GM23338 (cell line): ENCODE data around the gene CLEC6A. TPM values are rescaled to one million over a fixed set of nuclear protein-coding genes. Genes with fewer than 3 reads are reported as not detected.

ENCODE experiments used
- ATAC-seq: fragments of 200-7000 bp; cut with Tn5 transposase; 3 replicates; pipeline ENCODE4 v1.9.1; 2020
- DNase-seq: peaks from one replicate; pipeline ENCODE4 v3.0.0-alpha.2; 2015; ENCODE audit warnings: low spot score
- H2AFZ ChIP-seq: fragments of 200-600 bp; sonication (generic); 2 replicates; pipeline ENCODE4 v1.8.0; 2016; ENCODE audit warnings: antibody characterized with exemption, mild to moderate bottlenecking, moderate library complexity
- H3F3A ChIP-seq: fragments of 200-600 bp; sonication (generic); replicated peaks from 2 replicates; pipeline ENCODE4 v1.8.0; 2017; ENCODE audit warnings: antibody characterized with exemption, mixed run types, low read depth
- H3K27ac ChIP-seq: fragments of 200-600 bp; sonication (generic); 2 replicates; pipeline ENCODE4 v1.6.1; 2016; ENCODE audit warnings: low read depth
- H3K27me3 ChIP-seq: fragments of 200-600 bp; sonication (generic); 2 replicates; pipeline ENCODE4 v1.8.0; 2016; ENCODE audit warnings: mild to moderate bottlenecking, mixed run types, moderate library complexity; ENCODE audit not compliant: insufficient read depth
- H3K36me3 ChIP-seq: fragments of 200-600 bp; sonication (generic); 2 replicates; pipeline ENCODE4 v1.8.0; 2016; ENCODE audit warnings: mild to moderate bottlenecking; ENCODE audit not compliant: insufficient read depth
- H3K4me1 ChIP-seq: fragments of 200-600 bp; sonication (generic); 2 replicates; pipeline ENCODE4 v1.8.0; 2016; ENCODE audit warnings: mild to moderate bottlenecking, moderate library complexity; ENCODE audit not compliant: insufficient read depth
- H3K4me2 ChIP-seq: fragments of 200-600 bp; sonication (generic); 2 replicates; pipeline ENCODE4 v1.7.1; 2017; ENCODE audit warnings: mixed run types
- H3K4me3 ChIP-seq: fragments of 200-600 bp; sonication (generic); 2 replicates; pipeline ENCODE4 v1.6.1; 2016; ENCODE audit warnings: mixed run types
- H3K79me2 ChIP-seq: fragments of 200-600 bp; sonication (generic); replicated peaks from 2 replicates; pipeline ENCODE4 v1.8.0; 2017; ENCODE audit warnings: mild to moderate bottlenecking; ENCODE audit not compliant: insufficient read depth
- H3K9me2 ChIP-seq: fragments of 200-600 bp; sonication (generic); 2 replicates; pipeline ENCODE4 v1.8.0; 2017; ENCODE audit not compliant: insufficient read depth
- H4K20me1 ChIP-seq: fragments of 200-600 bp; sonication (generic); replicated peaks from 2 replicates; pipeline ENCODE4 v1.8.0; 2017; ENCODE audit warnings: mild to moderate bottlenecking; ENCODE audit not compliant: insufficient read depth
- H3K27ac Mint-ChIP-seq: 2 replicates; pipeline ENCODE4 v1.8.0; 2020; ENCODE audit warnings: inconsistent platforms, mild to moderate bottlenecking, moderate library complexity, mixed read lengths
- H3K27me3 Mint-ChIP-seq: 3 replicates; pipeline ENCODE4 v1.8.0; 2022; ENCODE audit warnings: low read depth, mild to moderate bottlenecking, moderate library complexity, mixed read lengths, inconsistent platforms; ENCODE audit not compliant: insufficient read depth, poor library complexity
- H3K36me3 Mint-ChIP-seq: 3 replicates; pipeline ENCODE4 v1.8.0; 2021; ENCODE audit warnings: low read depth, mild to moderate bottlenecking, inconsistent platforms, moderate library complexity, mixed read lengths
- H3K4me1 Mint-ChIP-seq: 3 replicates; pipeline ENCODE4 v1.8.0; 2020; ENCODE audit warnings: mild to moderate bottlenecking, inconsistent platforms, mixed read lengths
- H3K4me3 Mint-ChIP-seq: 3 replicates; pipeline ENCODE4 v1.8.0; 2021; ENCODE audit warnings: moderate library complexity, mild to moderate bottlenecking, inconsistent platforms, mixed read lengths
- H3K9me3 Mint-ChIP-seq: 3 replicates; pipeline ENCODE4 v1.8.0; 2020; ENCODE audit warnings: moderate library complexity, mild to moderate bottlenecking, inconsistent platforms, mixed read lengths
- ETS1 ChIP-seq: IDR thresholded peaks from 2 replicates; pipeline ENCODE4 v1.6.1; 2016; ENCODE audit warnings: antibody characterized with exemption
- JUNB ChIP-seq: IDR thresholded peaks from one replicate; pipeline ENCODE4 v1.6.1; 2016; ENCODE audit warnings: antibody characterized with exemption; ENCODE audit not compliant: unreplicated experiment
- NANOG ChIP-seq: IDR thresholded peaks from 2 replicates; pipeline ENCODE4 v1.6.1; 2016; ENCODE audit warnings: antibody characterized with exemption, borderline replicate concordance
- POLR2AphosphoS5 ChIP-seq: IDR thresholded peaks from 2 replicates; pipeline ENCODE4 v1.6.1; 2016; ENCODE audit warnings: antibody characterized with exemption, low read depth
- REST ChIP-seq: IDR thresholded peaks from one replicate; pipeline ENCODE4 v1.6.1; 2018; ENCODE audit warnings: antibody characterized with exemption; ENCODE audit not compliant: unreplicated experiment
- STAT1 ChIP-seq: IDR thresholded peaks from one replicate; pipeline ENCODE4 v1.6.1; 2016; ENCODE audit warnings: antibody characterized with exemption; ENCODE audit not compliant: unreplicated experiment
- ZNF114 ChIP-seq: fragments of 250-450 bp; sonication (Bioruptor Pico); IDR thresholded peaks from 2 replicates; pipeline ENCODE4 v1.5.0; 2020; ENCODE audit warnings: mild to moderate bottlenecking, moderate library complexity
- polyA plus RNA-seq: library from polyadenylated mRNA; unstranded; fragments of >200 nt; fragmentation: Nextera tagmentation; extraction: Ambion mirVana; gene quantifications from 2 replicates; pipeline ENCODE4 v1.2.1, GENCODE V29; 2016
- total RNA-seq: library from RNA; depleted of rRNA; stranded (reverse); fragments of >200 nt; shearing (Covaris generic); gene quantifications from 2 replicates; pipeline ENCODE4 v1.2.3, GENCODE V29; 2014
- TF ChIP-seq, protein P1 (sequence below), 2 experiments: fragments of 200-600 bp in 1 of 2; sonication (generic) in 1 of 2; conservative IDR thresholded peaks; 2 replicates each; pipeline versions ENCODE4 v1.5.1 to v1.6.1; 2016 to 2017; ENCODE audit warnings: antibody characterized with exemption in 2 of 2, low read depth in 2 of 2, mild to moderate bottlenecking in 2 of 2, moderate library complexity in 1 of 2
- TF ChIP-seq, protein P2 (sequence below): fragments of 250-450 bp; sonication (Bioruptor Pico); IDR thresholded peaks from 2 replicates; pipeline ENCODE4 v1.5.0; 2020; ENCODE audit warnings: mild to moderate bottlenecking, moderate library complexity

The CLEC6A gene
- total and polyA plus RNA-seq, 2 experiments from 2014 or later = not detected

DNA sequence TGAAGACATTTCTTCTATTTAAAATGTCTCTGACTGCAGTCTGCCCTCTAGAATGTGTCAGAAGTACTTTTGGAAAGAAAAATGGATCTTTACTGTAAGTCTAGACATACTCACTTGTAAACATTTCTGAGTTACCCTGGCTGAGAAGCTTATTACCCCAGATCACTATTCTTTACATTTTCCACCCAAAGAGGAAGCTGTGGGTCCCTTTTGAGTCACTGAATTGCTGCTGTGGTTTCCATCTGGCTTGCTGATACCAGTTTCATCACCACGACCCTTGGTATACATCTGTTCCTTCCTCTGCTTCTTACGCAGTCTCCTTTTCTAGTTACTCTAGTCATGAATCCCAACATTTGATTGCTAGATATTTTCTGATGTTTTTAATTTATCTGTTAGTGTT lies 37.3 kb downstream of the CLEC6A start:
- H3K27ac Mint-ChIP-seq = no peak overlapping the region
- H3K9me3 Mint-ChIP-seq = peaks cover 8% of the 10 kb centered on the region; the same call in 1 of the 3 replicates
- peaks cover 2% of the 10 kb centered on the region for H3K27me3 Mint-ChIP-seq

More for the DNA sequence above, 37.3 kb downstream of the CLEC6A start:
- Mint-ChIP-seq H3K4me1 (peaks cover 9% of the 10 kb centered on the region), H3K36me3 (no peaks in the 10 kb centered on the region), H3K4me3 (no peak overlapping the region)
- H3K79me2 ChIP-seq = no peaks in the 10 kb centered on the region
- DNase-seq (no peak), ATAC-seq (no peak)
- no peak overlapping the region for H3K4me3 ChIP-seq
- TF ChIP-seq STAT1 (no peak), POLR2AphosphoS5 (no peak), JUNB (no peak), REST (no peak), ETS1 (no peak), ZNF114 (CRISPR knock-in tag) (no peak), NANOG (no peak)
- TF ChIP-seq, protein P1, sequence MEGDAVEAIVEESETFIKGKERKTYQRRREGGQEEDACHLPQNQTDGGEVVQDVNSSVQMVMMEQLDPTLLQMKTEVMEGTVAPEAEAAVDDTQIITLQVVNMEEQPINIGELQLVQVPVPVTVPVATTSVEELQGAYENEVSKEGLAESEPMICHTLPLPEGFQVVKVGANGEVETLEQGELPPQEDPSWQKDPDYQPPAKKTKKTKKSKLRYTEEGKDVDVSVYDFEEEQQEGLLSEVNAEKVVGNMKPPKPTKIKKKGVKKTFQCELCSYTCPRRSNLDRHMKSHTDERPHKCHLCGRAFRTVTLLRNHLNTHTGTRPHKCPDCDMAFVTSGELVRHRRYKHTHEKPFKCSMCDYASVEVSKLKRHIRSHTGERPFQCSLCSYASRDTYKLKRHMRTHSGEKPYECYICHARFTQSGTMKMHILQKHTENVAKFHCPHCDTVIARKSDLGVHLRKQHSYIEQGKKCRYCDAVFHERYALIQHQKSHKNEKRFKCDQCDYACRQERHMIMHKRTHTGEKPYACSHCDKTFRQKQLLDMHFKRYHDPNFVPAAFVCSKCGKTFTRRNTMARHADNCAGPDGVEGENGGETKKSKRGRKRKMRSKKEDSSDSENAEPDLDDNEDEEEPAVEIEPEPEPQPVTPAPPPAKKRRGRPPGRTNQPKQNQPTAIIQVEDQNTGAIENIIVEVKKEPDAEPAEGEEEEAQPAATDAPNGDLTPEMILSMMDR (conservative IDR thresholded peaks at IDR 0.05; ENCODE audit: low read depth in 2 of 2) = no peak
- TF ChIP-seq, protein P2, sequence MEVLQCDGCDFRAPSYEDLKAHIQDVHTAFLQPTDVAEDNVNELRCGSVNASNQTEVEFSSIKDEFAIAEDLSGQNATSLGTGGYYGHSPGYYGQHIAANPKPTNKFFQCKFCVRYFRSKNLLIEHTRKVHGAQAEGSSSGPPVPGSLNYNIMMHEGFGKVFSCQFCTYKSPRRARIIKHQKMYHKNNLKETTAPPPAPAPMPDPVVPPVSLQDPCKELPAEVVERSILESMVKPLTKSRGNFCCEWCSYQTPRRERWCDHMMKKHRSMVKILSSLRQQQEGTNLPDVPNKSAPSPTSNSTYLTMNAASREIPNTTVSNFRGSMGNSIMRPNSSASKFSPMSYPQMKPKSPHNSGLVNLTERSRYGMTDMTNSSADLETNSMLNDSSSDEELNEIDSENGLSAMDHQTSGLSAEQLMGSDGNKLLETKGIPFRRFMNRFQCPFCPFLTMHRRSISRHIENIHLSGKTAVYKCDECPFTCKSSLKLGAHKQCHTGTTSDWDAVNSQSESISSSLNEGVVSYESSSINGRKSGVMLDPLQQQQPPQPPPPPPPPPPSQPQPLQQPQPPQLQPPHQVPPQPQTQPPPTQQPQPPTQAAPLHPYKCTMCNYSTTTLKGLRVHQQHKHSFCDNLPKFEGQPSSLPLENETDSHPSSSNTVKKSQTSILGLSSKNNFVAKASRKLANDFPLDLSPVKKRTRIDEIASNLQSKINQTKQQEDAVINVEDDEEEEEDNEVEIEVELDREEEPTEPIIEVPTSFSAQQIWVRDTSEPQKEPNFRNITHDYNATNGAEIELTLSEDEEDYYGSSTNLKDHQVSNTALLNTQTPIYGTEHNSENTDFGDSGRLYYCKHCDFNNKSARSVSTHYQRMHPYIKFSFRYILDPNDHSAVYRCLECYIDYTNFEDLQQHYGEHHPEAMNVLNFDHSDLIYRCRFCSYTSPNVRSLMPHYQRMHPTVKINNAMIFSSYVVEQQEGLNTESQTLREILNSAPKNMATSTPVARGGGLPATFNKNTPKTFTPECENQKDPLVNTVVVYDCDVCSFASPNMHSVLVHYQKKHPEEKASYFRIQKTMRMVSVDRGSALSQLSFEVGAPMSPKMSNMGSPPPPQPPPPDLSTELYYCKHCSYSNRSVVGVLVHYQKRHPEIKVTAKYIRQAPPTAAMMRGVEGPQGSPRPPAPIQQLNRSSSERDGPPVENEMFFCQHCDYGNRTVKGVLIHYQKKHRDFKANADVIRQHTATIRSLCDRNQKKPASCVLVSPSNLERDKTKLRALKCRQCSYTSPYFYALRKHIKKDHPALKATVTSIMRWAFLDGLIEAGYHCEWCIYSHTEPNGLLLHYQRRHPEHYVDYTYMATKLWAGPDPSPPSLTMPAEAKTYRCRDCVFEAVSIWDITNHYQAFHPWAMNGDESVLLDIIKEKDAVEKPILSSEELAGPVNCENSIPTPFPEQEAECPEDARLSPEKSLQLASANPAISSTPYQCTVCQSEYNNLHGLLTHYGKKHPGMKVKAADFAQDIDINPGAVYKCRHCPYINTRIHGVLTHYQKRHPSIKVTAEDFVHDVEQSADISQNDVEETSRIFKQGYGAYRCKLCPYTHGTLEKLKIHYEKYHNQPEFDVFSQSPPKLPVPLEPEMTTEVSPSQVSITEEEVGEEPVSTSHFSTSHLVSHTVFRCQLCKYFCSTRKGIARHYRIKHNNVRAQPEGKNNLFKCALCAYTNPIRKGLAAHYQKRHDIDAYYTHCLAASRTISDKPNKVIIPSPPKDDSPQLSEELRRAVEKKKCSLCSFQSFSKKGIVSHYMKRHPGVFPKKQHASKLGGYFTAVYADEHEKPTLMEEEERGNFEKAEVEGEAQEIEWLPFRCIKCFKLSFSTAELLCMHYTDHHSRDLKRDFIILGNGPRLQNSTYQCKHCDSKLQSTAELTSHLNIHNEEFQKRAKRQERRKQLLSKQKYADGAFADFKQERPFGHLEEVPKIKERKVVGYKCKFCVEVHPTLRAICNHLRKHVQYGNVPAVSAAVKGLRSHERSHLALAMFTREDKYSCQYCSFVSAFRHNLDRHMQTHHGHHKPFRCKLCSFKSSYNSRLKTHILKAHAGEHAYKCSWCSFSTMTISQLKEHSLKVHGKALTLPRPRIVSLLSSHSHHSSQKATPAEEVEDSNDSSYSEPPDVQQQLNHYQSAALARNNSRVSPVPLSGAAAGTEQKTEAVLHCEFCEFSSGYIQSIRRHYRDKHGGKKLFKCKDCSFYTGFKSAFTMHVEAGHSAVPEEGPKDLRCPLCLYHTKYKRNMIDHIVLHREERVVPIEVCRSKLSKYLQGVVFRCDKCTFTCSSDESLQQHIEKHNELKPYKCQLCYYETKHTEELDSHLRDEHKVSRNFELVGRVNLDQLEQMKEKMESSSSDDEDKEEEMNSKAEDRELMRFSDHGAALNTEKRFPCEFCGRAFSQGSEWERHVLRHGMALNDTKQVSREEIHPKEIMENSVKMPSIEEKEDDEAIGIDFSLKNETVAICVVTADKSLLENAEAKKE (CRISPR knock-in tag) = no peak
- no peak overlapping the region for H3K27ac ChIP-seq
- H2AFZ ChIP-seq = 0 out of 2 replicates have a peak overlapping the region, but pooled peaks have one; percentile 12
- H3K36me3 ChIP-seq = no peaks in the 10 kb centered on the region
- H3K27me3 ChIP-seq = no peaks in the 10 kb centered on the region
- H3K4me2 ChIP-seq = no peak overlapping the region
- H4K20me1 ChIP-seq = no peaks in the 10 kb centered on the region
- H3K4me1 ChIP-seq = peaks cover 7% of the 10 kb centered on the region
- H3K9me2 ChIP-seq = no peaks in the 10 kb centered on the region
- no peaks in the 10 kb centered on the region for H3F3A ChIP-seq
